Colon (tissue), 2 donors: Measurements from ENCODE around the gene PHACTR3.

Source experiments
- FAIRE-seq: peaks from 2 replicates; lab custom pipeline; 2012; peaks lifted over from hg19 to GRCh38; lab: Jason Lieb, UNC
- donor health status: control.
- donor health status: control.

PHACTR3 gene

DNA sequence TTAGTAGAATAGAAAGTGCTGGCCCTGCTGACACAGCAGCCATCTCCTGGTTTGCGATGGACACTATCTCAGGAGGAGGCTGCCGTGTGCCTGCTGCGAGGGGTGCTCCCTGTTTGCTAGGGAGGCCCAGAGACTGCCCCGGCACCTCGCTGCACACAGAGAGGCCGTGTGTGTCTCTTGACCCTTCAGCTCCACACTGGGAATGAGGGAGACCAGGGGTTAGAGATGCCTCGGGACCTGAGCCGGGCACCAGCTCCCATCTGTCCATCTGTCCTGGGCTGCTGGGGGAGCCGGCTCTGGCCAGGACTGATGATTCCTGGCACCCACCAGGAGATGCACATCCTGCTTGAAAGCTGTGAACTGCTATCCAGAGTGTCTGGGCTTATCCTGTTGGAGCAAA lies 18.2 kb downstream of the PHACTR3 start:
- no peak for FAIRE-seq

DNA sequence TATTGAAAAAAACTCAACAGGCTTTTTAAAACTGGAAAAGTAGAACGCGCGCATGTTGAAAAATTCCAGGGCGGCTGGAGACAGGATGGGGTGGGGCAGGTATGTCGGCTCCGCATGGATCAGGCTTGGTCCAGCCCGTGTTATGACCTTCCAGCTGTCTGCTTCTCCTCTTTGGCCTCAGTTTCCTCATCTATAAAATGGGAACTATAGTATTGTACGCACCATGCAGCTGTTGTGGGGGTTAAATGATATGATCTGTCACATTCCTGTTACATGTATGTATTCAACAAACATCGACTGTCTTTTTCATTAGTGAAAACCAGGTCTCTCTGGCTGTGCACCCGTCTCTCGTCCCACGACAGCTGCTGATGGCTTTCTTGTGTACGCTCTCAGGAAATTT lies 18.8 kb downstream of the PHACTR3 start:
- FAIRE-seq: no peak

DNA sequence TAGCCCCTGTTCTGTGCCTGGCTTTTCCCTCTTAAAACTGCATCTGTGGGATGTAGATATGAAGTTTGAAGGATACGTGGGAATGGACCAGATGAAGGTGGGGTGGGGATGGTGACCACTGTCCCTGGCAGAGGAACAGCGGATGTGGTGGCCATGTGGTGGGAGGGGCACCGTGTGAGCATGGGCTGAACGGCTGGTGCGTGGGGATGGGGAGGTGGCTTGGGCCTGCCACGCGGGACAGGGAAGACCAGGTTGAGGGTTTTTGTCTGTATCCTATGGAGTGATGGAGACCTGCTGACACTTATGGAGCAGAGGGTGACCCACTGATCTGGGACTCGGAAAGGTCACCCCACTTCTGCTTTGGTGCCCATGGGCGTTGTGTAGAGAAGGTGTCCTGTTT lies 19.2 kb downstream of the PHACTR3 start:
- FAIRE-seq: no peak

DNA sequence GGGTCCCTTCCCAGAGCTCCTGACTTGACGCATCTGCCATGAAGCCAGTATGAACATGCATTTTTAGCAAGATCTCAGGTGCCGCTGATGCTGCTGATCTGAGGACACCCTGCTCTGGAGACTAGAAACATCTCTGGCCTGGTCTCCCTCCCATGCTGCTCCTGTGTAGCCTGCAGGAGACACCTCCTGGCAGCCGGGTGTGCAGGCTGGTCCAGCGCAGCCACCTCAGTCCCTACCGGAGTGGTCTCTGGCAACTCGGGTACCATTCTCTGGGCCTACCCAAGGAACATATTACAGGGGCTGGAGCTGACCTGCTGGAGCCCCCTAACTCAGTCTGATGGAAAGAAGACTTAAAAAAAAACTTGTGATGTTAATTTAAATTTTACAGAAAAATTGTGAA lies 20.1 kb downstream of the PHACTR3 start:
- no peak for FAIRE-seq

- no peak for FAIRE-seq
Observed at GRCh38 chr20:59625214-59625922, 21.0 kb downstream of the PHACTR3 start.

DNA sequence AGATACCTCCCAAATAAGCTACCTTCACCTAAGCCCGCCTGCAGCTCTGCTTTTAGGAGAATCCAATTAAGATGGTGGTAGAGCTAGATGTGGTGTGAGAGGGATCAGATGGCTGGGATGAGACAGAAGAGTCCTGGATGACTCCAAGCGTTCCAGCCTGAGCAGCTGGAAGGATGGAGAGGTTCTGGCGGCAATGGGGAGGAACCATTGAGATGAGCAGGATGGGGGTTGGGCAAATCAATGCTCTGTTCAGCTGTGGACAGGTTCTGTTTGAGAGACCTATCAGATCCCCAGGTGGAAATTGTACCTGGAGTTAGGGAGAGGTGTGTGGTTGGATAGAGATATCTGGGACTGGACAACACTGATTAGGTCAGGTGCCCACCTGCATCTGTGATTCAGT lies 23.0 kb downstream of the PHACTR3 start:
- FAIRE-seq: no peak

DNA sequence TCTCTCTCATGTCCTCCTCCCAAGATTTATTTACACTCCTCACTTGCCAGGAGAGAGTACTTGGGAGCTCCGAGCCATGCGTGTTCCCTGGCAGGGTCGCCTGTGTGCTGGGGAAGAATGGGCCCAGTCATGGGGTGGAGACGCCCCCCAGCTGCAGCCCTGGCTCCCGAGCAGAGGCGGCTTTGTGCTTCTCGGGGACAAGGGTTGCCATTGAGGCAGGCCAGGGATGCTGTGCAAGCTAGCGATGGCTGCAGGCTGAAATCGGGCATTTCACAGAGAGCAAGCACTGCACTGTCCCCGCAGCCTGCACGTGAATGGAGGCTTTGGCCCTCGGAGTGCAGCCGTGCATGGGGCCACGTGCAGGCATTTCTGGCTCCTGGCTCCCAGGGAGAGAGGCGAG lies 23.8 kb downstream of the PHACTR3 start:
- FAIRE-seq: no peak

DNA sequence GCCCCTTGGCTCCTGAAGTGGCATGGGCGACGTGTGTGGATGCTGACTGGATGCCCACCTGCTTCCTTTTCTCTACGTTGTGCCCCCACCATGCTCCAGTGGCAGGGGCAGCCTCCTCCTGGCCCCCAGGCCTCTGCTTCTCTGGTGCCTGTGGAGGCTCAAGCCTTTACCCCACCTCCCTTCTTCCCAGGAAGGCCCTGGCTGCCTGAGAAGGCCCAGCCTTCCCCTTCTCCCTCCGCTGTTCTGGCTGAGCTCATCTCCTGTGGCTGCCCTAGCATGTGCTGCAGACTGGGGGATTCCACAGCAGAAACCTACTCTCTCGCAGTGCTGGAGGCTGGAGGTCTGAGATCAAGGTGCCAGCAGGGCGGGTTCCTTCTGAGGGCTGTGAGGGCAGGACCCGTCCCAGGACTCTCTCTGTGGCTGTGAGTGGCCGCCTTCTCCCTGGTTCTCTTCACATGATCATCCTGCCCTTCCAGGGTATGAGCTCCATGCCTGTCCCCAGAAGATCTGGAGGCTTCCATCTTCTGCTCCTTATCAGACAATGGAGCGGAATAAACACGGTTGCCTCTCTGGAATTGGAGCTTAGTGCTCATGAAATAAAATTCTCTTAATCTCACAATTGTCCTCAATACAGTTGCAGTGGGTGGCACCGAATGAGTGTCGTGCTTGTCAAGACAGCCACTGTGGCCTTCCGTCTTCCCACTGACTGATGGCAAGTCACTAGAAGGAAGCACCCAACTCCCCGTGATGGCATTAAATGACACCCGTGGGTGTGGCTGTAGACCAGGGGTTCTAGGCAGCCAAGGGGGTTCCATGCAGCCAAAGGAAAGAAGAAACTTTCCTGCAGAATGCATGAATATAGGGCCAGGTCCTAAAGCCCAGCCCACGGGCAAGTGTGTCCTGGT lies 25.1 kb downstream of the PHACTR3 start:
- no peak for FAIRE-seq

GRCh38 chr20:59630526-59630925 lies 26.2 kb downstream of the PHACTR3 start:
- FAIRE-seq: no peak

GRCh38 chr20:59631751-59632540 lies 27.6 kb downstream of the PHACTR3 start:
- FAIRE-seq: no peak

- FAIRE-seq: no peak
Observed at GRCh38 chr20:59632541-59633113, 28.3 kb downstream of the PHACTR3 start.

GRCh38 chr20:59633656-59634251 lies 29.4 kb downstream of the PHACTR3 start:
- no peak for FAIRE-seq

- FAIRE-seq: no peak
Observed at GRCh38 chr20:59634435-59635005, 30.2 kb downstream of the PHACTR3 start.

GRCh38 chr20:59636766-59637370 lies 32.5 kb downstream of the PHACTR3 start:
- no peak for FAIRE-seq

GRCh38 chr20:59640267-59640666 lies 35.9 kb downstream of the PHACTR3 start:
- no peak for FAIRE-seq

- FAIRE-seq: no peak
Observed at GRCh38 chr20:59643615-59644061, 39.3 kb downstream of the PHACTR3 start.

GRCh38 chr20:59644371-59644939 lies 40.1 kb downstream of the PHACTR3 start:
- FAIRE-seq: no peak

- no peak for FAIRE-seq
Observed at GRCh38 chr20:59645271-59645670, 40.9 kb downstream of the PHACTR3 start.

DNA sequence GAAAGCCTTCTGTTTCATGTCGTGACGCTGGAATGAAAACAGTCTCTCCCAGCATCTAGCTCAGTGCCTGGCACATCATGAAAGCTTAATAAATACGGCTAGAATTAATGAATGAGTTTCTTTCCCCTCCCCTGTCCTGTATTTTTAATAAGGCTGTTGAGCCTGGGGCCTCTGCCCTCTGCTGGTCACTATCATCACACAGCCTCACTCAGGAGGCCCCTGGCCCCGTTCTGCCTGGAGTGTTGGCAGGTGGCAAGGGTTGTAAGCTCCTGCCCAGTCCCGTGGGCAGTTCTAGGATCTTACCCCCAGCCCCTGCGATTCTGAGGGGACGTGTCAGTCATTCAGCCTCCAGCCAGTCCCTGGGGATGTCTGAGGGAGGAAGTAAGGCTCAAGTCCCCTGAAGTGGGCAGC lies 41.4 kb downstream of the PHACTR3 start:
- no peak for FAIRE-seq

DNA sequence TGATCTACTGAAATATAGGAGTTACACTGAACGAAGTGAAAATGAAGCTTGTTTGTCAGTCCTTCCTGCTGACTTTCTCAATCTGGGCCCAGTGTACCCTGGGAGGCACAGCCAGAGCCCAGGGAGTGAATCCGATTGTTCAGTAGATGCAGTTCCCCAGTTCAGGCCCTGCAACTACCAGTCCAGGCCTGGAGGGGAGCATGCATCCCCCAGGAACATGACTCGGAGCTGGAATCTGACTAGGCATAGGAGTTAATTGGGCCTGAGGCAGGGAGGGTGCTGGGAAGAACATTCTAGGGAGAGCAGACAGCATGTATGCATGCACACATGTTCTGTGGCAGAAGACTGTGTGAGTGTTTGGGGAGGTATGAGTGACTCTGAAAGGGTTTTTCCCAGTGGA lies 42.1 kb downstream of the PHACTR3 start:
- no peak for FAIRE-seq

- FAIRE-seq: no peak
Observed at GRCh38 chr20:59647271-59647670, 42.9 kb downstream of the PHACTR3 start.
